ENCODE results near the gene CCDC157.

Gene CCDC157

GRCh38 chr22:30413001-30413400 lies 56.2 kb downstream of the CCDC157 start:
- no peak for DNase-seq (ENCODE audit: low read depth, low spot score)

GRCh38 chr22:30413745-30414524 lies 57.1 kb downstream of the CCDC157 start:
- DNase-seq (ENCODE audit: low read depth, low spot score): no peak

GRCh38 chr22:30414525-30415047 lies 57.8 kb downstream of the CCDC157 start:
- DNase-seq (ENCODE audit: low read depth, low spot score): no peak

GRCh38 chr22:30416403-30416802 lies 59.6 kb downstream of the CCDC157 start:
- DNase-seq (ENCODE audit: low read depth, low spot score): no peak

- no peak for DNase-seq (ENCODE audit: low read depth, low spot score)
These were observed 60.0 kb downstream of the CCDC157 start for GRCh38 chr22:30416837-30417236.

GRCh38 chr22:30420347-30421125 lies 63.7 kb downstream of the CCDC157 start:
- no peak for DNase-seq (ENCODE audit: low read depth, low spot score)

- no peak for DNase-seq (ENCODE audit: low read depth, low spot score)
These were observed 65.1 kb downstream of the CCDC157 start for GRCh38 chr22:30421695-30422480.

- no peak for DNase-seq (ENCODE audit: low read depth, low spot score)
These were observed 65.9 kb downstream of the CCDC157 start for GRCh38 chr22:30422481-30423300.

- DNase-seq (ENCODE audit: low read depth, low spot score): no peak
These were observed 66.6 kb downstream of the CCDC157 start for GRCh38 chr22:30423301-30423958.

GRCh38 chr22:30423959-30424533 lies 67.2 kb downstream of the CCDC157 start:
- DNase-seq (ENCODE audit: low read depth, low spot score): peak; percentile 98

- DNase-seq (ENCODE audit: low read depth, low spot score): no peak
These were observed 67.9 kb downstream of the CCDC157 start for GRCh38 chr22:30424534-30425326.

- DNase-seq (ENCODE audit: low read depth, low spot score): no peak
These were observed 68.5 kb downstream of the CCDC157 start for GRCh38 chr22:30425327-30425615.

GRCh38 chr22:30425616-30426387 lies 69.0 kb downstream of the CCDC157 start, which contains the start of gene MTFP1:
MTFP1 (plus strand) TSS chr22:30425768; CDS start chr22:30425880, 112 bp downstream.
- no peak for DNase-seq (ENCODE audit: low read depth, low spot score)

Measured in iPS DF 19.7 (cell line).